Hippocampal formation (tissue), 2 donors: ENCODE measurements around the gene CBARP.
A peak's percentile ranks its signal among the peaks of the same experiment; 100 is the strongest.

ENCODE experiments used
- DNase-seq, 2 donors: peaks; one replicate each; lab custom pipeline; 2025; lab: John Stamatoyannopoulos, UW

Gene CBARP

DNA sequence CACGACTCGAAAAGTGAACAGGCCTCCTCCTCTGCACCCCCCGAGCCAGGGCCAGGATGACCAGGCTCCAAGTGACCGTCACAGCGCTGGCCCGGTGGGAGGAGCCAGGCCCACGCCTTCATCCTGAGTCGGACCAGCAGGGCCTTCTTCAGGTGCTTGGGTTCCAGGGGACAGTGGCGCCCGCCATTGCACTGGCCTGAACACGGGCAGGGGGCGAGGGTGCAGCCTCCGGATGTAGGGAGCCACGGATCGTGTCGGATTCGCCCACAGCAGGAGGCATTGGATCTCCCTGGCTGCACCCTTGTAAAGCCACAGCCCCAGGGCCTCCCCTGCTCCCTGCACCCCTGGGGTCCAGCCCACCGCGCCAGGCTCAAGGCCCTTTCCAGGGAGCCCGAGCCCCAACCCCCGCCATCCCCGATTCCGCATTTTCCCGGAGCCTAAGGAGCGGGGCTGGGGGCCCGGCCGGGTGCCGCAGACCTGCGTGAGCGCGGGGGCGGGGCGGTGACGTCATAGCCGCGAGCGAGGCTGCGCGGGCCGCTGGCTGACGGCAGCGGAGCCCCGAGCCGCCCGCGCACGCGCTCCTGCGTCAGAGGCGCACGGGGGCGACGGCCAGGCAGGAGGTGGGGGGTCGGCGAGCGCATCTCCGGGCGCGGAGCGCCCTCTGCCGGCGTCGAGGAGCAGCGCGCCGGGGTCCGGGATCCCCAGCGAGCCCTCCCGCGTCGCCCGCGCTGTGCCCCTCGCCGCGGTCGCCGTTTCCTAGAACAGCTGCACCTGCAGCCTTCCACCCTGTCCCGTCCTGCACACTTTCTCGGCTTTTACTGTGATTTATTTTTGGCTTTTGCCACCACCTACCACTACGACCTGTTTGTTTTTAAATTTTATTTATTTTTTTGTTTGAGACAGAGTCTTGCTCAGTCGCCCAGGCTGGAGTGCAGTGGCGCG is 2.3 kb upstream of the CBARP start:
- DNase-seq, result peak; percentile 69 to 80

DNA sequence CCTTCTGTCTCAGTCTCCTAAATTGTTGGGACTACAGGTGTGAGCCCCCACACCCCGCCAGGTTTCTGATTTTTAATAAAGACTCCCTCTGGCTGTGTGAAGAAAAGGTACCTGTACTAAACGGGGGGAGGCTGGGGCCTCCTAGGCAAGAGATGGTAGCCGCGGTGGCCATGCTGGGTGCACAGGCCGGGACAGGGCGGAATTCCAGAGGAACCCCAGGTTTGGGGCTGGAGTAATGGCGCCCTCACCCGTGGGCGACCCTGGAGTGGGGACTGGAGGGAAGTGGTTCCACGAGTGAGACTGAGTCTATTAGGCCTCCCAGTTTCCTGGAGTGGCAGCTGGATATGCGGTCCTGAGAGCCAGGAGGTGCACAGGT is 1.6 kb upstream of the CBARP start:
- DNase-seq, result no peak

DNA sequence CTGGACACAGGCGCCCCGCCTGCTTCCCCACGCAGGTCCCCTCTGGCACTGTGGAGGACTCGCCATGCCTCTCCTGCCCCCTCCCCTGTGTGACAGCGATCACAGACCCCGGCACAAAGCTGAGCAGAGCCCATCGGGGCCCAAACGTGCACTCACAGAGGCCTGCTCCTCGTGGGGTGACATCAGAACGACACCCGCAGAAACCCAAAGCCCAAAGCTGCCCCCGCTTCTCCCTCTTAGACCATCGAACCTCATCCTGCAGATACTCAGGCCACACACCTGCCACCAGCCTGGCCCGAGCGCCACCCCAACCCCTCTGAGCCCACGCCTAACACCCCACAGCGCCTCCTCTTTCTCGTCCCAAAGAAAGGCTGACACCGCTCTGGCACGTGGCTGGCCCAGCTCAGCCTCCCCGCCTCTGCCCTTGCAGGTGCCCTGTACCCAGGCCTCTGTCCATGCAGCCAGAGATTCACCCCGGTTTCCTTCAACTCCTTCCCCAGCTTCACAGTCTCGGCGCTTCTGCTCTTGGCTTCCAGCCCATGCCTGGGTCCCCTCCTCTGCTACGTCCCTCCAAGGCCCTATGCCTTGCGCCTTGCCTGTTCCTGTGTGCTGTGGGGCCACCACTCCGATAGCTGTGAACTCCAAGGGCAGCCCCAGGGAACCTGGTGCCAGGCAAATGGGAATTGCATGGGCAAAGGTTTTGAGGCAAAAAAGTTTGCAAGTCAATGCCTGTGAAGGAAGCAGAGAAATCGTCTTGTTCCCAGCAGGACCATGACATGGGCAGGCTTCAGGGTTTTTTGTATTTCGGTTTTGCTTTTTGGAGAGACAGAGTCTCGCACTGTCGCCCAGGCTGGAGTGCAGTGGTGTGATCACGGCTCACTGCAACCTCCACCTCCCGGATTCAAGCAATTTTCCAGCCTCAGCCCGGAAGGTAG is 831 bp upstream of the CBARP start:
- DNase-seq, result no peak

DNA sequence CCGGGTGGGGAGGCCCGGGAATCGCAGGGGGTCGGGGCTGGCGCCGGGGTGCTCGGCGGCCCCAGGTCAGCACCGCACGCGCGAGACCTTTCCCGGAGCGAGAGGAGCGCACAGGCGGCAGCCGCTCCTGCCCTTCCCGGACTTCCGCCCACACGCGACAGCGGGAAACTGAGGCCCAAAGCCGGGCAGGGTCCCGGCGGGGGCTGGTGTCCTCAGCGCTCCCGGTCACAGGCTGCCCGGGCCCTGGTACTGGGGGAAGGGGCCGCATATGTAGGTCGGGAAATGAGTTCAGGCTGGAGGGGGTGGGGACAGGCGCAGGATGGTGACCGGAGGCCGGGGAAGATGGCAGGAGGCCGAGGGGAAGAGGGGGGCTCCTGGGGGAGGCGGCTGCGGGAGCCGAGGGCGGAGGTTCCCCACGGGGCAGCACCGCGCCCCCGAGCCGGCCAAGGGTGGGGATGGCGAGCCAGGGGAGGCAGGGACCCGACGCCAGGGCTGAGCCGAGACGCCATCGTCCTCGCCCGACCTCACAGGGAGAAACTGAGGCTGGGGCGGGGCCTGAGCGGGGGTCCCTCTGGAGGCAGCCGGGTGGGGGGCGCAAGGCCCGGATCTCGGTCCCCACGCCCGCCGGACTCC is 662 bp downstream of the CBARP start:
- no peak for DNase-seq

DNA sequence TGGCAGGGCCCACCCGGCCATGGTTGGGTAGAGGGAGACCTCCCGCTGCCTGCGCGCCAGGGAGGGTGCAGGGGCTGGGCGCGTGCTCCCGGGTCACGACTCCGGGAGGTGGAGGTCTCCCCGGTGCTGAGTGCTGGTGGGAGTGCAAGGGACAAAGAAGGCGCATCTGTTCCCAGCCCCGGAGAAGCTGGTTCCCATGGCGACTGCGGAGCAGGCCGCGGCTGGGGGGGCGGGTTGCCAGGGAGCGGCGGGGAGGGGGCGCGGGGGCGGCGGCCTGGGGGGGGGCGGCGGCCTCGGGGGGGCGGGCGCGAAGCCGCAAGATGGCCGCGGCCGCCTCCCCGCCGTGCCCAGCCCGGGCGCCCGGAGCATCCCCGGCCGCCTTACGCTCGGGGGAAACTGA is 1.2 kb downstream of the CBARP start:
- DNase-seq, result no peak

DNA sequence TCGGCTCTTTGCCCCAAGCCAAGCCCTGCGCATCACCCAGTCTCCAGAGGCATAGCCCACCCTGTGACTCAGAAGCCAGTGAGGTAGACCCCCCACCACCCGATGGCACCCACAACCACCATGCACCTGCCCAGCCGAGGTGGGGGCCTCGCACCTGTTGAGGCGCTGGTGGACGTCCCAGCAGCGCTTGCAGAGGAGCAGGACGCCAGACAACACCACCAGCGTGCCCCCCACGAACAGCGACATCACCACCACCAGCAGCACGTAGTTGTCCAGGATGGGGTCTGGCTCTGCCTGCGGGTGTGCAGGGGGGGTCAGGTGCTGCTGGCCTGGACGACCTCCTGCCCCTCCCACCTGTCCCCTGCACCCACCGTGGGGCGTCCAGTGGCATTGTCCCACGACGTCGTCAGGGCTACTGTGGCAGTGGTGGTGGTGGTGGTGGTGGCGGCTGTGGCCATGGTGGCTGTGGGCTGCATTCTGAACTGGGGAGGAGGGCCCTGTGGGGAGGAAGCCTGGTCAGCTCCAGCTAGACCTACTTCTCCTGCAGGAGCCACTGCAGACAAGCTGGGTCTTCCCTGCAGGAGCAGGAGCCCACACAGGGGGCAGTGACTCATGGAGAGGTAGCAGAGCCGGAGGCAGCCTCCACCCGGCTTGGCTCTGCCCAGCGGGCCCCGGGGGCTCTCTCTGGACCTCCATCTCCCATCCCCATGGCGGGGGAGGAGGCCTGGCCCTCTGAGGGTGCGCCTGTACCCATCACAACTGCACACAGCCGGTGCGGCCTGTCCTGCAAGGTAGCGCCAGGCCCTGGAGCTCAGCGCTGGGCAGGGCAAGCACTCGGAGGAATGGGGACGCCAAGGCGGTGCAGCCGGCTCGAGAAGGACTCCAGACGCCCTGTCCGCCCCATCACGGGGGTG is 1.9 kb downstream of the CBARP start:
- no peak for DNase-seq

DNA sequence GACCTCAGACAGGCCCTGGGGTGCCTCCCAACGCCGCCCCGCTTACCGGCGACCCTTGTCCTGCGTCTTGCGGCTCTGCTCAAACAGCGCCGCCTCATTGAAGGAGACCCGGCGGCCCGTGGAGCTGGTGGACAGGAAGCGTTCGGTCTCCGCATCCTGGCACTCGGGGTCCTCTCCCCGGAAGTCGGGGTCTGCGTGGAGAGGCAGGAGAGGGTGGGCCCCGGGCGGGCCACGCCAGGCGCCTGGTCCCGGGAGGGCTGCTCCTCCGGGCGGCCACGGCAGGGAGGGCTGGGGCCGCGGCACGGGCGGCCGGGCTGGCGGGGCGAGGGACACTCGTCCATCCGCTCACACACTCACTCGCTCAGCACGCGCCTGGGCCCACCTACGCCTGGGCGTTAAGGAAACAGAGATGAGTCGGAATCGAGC is 2.8 kb downstream of the CBARP start:
- DNase-seq, result no peak

DNA sequence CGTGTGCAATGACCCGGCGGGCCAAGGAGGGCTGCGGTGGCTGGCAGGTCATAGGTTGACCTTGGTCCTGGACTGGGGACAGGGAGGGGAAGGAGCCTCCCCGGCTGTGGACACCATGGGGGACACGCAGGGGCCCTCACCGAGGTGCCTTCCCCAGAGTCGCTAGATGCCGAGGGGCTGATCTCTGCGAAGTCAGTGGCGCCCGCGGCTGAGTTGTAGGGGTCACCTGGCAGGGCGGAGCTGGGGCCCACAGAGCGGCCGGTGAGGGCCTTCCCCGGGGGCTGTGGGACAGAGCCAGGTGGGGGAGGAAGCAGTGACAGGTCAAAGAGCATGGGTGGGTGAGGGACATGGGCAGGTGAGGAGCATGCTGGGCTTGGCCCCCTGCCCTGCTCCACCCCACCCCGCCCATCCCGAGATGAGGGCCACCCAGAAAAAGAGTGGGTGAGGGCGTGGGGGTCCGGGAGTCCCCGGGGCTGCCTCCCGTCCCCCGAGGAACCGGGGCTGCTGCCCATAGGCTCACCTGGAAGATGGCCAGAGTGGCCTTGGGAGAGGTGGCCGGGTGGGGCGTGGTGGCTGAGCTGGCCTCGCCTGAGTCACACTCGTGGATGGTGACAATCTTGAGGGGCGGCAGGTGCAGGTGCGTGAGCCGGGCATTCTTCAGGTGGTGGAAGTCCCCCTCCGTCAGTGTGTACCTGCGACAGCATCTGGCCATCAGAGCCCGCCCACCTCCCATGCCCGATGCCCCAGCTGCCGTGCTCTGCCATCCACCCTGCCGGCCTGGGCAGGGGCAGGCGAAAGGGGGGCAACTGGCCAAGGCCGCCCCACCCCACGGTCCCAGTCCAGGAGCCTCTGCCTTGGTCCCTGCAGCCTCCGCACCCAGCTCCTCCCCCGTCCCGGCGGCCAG is 3.5 kb downstream of the CBARP start:
- no peak for DNase-seq

DNA sequence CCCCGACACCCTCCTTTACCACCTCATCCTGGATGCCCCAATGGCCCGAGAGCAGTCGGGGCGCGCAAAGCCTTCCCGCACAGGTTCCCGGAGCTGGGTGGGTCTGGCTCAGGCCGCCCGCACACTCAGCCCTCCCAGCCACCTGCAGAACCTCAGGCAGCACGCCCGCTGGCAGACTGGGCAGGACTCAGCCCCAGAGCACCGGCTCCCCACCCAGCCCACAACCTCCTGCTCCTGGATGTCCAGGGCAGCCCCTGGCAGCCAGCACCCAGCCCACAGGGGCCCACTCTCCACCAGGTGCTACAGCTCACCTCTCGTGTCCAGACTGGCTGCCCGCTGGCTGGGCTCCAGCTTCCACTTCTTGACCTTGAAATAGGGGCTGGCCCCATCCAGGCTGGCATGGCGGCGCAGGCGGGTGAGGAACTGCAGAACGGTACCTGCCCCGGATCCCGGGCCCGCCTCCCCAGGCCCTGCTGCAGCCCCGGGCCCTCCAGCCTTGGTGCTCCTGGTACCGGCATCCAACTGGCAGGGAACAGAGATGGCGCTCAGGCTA is 4.6 kb downstream of the CBARP start:
- no peak for DNase-seq

DNA sequence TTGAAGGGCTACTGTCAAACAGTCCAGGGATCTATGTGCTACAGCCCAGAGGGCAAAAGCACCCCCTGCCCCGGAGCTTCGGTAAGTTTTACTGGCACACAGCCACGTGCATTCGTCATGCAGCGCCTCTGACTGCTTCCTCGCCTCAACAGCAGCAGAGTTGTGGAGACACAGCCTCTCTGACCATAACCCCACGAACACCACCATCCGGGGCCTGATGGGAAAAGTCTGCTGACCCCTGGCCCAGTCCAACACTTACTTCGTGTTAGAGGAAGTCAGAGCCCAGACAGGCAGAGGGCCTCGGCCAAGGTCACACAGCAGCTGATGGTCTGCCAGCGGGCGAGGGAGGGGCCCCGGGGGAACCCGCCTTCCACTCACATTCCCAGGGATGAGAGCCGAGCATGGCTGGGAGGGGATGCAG is 5.1 kb downstream of the CBARP start:
- no peak for DNase-seq

DNA sequence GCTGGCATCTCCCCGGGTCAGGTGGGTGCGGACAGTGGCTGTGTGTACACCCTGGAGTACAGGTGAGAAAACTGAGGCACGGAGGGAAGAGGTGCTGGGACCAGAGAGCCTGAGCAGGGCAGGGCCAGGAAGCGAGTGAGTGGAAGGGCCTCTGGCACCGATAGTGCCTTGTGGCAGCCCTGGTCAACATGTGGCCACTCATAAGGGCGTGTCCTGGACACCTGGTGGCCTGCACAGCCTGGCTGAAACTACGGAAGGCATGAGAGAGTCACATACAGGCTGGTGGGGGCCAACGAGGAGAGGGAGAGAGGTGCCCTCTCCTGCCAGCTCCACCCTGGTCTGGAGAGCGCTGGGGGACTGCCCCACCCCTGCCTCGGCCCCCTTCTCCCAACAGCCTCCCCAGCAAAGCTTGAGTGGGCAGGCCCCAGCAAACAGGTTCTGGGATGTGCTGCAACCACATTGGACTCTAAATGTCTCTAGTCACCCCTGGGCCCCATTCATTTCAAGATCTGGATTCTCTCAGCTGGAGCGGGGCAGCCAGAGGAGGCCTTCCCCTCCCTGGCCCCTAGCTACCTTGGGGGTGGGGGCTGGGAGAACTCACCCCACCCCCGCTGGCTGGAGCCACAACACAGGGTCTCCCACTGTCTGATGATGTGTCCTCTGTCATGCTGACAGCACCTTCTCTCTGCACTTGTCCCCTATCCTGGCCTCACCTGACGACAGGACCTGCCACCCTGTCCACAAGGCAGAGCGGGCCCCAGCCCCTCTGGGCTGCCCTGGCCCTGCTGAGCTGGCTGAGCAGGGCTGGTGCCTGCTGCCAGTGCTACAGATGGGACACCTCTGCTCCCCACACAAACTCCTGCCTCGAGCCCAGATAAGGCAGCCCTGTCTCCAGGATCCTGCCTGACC is 5.8 kb downstream of the CBARP start:
- DNase-seq, result no peak

DNA sequence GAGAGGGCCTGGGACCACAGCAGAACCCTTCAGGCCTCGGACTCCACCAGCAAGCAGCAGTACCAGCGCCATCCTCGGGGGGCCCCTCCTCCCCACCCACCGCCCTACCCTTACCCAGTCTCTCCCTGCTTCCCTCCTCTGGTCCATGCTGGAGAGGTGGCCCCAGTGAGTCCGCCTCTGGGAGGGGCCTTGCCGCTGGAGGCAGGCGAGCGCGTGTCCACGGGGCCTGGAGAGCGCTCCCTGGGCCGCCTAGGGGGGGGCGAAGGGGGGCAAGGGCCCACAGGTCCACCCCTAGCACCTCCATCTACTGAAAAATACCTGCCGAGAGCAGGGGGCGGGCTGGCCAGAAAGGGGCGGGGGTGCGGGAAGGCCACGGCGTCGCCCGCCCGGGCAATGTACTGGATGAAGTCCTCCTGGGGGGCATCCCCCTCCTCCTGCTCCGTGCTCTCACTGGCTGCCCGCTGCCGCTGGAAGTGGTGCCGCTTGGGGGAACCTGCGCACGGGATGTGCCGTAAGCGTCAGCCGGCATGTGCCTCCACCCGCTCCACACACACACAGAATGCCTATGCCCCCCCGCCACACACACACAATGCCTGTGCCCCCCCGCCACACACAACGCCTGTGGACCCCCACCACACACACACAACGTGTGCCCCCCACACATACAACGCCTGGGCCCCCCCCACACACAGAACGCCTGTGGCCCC is 6.9 kb downstream of the CBARP start:
- no peak for DNase-seq

DNA sequence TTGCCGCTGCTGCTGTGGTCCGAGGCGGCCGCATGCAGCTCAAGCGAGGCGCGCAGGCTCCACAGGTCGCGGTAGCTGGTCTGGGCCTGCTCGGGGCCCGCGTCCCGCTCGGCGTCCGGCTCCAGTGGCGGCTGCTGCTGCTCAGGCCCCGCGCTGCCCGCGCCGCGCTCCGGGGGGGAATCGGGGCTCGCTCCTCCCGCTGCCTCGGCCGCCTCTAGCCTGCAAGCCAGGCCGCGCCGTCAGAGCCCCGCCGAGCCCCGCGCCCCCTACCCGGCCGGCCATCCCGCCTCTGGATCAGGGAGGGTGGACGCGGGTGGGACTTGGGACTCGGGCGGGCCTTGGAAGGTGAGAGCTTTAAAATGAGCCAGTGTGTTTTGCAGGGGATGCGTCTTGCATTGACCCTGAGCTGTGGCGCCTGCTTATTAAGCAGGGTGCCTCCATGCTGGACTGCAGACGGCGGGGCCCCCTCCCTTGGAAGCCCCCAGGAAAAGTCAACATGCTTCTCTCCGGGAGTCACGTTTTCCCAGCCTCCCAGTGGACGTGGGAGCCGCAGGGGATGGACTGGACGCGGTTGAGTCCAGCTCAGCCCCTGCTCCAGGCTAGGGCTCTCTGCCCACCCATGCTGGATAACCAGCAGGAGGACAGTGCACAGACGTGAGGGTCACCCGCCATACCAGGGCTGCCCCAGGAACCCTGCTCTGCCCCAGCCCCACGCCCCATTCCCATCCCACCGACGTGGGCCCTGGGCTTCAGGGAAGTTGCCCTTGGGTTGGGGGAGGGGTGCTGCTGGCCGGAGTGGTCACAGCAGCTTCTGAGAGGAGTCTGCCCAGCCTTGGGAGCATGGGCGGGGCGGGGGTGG is 7.7 kb downstream of the CBARP start:
- no peak for DNase-seq

DNA sequence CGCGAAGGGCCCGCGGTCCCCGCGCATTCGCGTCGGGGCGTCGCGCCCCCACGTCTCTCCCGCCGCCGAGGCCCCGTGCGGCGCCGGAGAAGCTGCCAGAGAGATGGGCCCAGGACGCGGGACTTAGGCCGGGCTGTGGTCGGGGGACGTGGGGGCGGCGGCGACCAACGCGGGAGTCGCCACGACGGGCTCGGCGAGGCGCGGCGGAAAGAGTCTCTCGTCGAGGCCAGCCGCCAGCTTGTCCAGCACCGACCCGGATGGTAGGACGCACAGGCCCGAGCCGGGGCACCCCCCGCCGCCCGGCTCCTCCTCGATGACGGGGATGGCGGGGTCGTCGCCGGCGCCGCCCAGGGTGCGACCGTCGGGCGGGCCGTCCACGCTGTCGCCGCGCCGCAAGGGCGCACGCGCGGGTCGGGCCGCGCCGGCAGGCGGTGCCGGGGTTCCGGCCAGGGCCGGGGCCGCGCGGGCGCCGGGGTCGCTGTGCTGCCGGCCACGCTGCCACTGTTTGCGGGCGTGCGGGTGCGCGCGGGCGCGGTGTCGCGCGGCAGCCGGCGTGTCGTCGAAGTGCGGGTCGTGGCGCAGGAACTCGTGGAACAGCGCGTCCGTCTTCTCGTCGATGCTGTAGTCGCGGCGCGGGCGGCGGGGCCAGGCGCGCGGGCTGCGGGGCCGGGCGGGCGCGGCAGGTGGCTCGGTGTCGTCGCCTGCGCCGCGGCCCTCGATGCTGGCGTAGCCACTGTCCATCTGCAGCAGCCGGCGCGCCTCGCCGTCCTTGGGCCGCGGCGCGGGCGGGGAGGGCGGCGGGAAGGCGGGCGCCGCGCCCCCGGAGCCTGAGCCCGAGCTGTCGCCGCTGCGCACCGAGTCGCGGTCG is 8.5 kb downstream of the CBARP start:
- DNase-seq, result no peak

DNA sequence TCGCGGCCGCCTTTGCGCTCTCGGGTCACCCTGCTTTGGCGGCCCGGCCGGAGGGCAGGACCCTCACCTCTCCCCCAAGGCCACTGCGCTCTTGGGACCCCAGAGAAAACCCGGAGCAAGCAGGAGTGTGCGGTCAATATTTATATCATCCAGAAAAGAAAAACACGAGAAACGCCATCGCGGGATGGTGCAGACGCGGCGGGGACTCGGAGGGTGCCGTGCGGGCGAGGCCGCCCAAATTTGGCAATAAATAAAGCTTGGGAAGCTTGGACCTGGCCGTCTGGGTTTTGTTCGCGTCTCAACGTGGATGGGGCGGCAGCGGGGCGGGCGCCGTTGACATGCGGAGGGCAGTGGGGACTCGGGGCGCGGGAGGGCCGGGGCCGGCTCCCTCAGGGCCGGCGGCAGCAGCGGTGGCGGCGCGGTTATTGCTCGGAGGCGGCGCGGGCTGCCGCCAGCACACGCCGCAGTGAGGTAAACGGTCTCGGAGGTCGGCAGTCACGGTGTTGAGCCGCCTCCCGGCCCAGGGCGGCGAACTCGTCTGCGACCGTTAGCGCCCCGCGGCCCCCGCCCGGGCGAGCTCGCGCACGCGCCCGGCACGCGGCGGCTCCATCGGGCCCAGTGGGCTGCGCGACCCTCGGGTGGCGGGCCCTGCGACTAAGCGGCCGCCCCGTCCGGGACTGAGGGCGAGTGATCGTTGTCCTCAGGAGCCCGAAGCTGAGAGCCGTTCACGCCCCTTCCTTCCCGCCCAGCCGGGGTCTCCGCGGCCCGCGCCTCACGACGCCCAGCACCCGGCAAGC is 9.4 kb downstream of the CBARP start:
- DNase-seq, result no peak
